BE2C (cell line): ENCODE measurements around the gene WWC2.

Source experiments
- DNase-seq: peaks from one replicate; pipeline ENCODE4 v3.0.0-alpha.2; 2020
- H3K27me3 ChIP-seq: fragments of 250-450 bp; sonication (Bioruptor Pico); 2 replicates; pipeline ENCODE4 v1.5.1; 2020; ENCODE audit warnings: mild to moderate bottlenecking
- H3K36me3 ChIP-seq: fragments of 250-450 bp; sonication (Bioruptor Pico); 2 replicates; pipeline ENCODE4 v1.5.1; 2020; ENCODE audit warnings: mild to moderate bottlenecking
- H3K4me1 ChIP-seq: fragments of 250-450 bp; sonication (Bioruptor Pico); 2 replicates; pipeline ENCODE4 v1.5.1; 2020
- H3K4me3 ChIP-seq: 2 replicates; pipeline ENCODE4 v1.5.1; 2011; ENCODE audit warnings: low read depth, low read length
- H3K9me3 ChIP-seq: fragments of 250-450 bp; sonication (Bioruptor Pico); 2 replicates; pipeline ENCODE4 v1.5.1; 2020
- TF ChIP-seq, protein P1 (sequence below): IDR thresholded peaks from 2 replicates; pipeline ENCODE4 v1.5.1; 2012; ENCODE audit warnings: mild to moderate bottlenecking, low read depth, low read length

WWC2 gene

DNA sequence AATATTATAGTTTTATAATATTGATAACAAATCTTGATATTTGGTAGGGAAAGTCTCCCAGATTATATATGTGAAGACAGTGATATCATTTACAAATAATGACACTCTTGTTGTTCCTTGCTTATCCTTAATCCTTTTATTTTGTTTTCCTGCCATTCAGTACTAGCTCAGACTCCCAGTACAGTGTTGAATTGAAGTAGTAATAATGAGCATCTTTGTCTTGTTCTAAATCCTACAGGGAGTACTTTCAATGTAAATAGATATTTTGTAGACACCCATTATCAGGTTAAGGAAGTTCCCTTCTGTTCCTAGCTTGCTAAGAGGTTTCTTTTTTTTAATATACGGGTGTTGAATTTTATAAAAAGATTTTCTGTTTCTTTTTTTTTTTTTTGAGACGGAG lies 33.0 kb downstream of the WWC2 start:
- Histone ChIP-seq H3K27me3 (no peaks in the 10 kb centered on the region), H3K4me1 (peaks cover 13% of the 10 kb centered on the region), H3K4me3 (no peak overlapping the region), H3K9me3 (no peaks in the 10 kb centered on the region), H3K36me3 (no peaks in the 10 kb centered on the region)
- DNase-seq, result no peak
- TF ChIP-seq, protein P1, sequence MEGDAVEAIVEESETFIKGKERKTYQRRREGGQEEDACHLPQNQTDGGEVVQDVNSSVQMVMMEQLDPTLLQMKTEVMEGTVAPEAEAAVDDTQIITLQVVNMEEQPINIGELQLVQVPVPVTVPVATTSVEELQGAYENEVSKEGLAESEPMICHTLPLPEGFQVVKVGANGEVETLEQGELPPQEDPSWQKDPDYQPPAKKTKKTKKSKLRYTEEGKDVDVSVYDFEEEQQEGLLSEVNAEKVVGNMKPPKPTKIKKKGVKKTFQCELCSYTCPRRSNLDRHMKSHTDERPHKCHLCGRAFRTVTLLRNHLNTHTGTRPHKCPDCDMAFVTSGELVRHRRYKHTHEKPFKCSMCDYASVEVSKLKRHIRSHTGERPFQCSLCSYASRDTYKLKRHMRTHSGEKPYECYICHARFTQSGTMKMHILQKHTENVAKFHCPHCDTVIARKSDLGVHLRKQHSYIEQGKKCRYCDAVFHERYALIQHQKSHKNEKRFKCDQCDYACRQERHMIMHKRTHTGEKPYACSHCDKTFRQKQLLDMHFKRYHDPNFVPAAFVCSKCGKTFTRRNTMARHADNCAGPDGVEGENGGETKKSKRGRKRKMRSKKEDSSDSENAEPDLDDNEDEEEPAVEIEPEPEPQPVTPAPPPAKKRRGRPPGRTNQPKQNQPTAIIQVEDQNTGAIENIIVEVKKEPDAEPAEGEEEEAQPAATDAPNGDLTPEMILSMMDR, result no peak

DNA sequence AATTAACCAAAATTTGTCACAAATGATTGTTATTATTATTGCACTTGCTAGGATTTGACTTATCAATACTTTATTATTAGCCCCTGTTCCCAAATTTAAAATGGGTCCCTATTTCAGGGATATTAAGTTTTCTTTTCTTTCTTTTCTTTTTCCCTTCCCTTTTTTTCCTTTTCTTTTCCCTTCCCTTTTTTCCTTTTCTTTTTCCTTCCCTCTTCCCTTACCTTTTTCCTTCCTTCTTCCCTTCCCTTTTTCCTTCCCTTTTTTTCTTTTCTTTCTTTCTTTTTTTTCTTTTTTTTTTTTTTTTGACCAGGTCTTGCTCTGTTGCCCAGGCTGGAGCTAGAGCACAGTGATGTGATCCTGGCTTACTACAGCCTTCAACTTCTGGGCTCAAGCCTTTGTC lies 33.8 kb downstream of the WWC2 start:
- TF ChIP-seq, protein P1, result no peak
- Histone ChIP-seq H3K36me3 (no peaks in the 10 kb centered on the region), H3K4me1 (peaks cover 13% of the 10 kb centered on the region), H3K4me3 (no peak overlapping the region), H3K27me3 (no peaks in the 10 kb centered on the region), H3K9me3 (no peaks in the 10 kb centered on the region)
- no peak for DNase-seq

DNA sequence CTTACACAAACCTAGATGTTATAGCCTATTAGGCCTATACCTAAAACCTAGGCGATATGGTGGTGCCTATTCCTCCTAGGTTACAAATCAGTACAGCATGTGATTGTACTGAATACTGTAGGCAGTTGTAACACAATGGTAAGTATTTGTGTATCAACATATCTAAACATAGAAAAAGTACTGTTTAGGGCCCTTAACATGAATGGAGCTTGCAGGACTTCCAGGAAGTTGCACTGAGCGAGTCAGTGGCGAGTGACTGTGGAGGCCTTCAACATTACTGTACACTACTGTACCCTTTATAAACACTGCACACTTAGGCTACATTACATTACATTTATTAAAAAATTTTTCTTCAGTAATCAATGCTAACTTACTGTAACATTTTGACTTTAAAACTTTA lies 37.8 kb downstream of the WWC2 start:
- TF ChIP-seq, protein P1, result no peak
- no peaks in the 10 kb centered on the region for H3K9me3 ChIP-seq
- H3K27me3 ChIP-seq, result no peaks in the 10 kb centered on the region
- peaks cover 26% of the 10 kb centered on the region for H3K4me1 ChIP-seq
- no peak overlapping the region for H3K4me3 ChIP-seq
- no peaks in the 10 kb centered on the region for H3K36me3 ChIP-seq
- DNase-seq, result no peak

DNA sequence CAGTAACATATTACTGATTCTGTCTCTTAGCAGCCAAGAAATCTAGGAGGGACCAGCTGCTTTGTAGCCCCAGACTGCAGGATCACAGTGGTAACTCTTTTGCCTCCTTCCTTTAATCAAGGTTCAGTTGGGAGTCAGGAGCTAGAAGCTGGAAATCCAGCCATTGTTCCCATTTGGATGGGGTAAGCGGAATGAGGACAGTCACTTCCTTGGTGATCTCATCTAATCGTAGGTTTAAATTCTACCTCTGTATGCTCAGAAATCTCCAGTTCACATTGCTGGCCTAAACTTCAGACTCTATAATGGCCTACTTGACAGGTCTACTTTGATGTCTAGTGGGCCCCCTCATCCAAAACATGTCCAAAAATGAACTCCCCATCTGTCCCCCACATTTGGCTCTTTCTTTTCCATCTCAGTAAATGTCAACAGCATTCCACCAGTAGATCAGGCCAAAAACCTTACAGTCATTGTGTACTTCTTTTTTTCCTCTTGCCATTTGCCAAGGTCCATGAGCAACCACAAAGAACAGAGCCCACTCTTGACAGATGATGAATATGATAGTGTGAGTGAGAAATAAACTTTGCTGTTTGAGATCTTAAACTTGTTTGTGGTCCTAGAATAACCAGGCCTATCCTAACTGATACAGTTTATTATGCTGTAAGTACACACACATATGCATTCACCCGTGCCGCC lies 40.1 kb downstream of the WWC2 start:
- H3K4me3 ChIP-seq, result no peak overlapping the region
- no peaks in the 10 kb centered on the region for H3K36me3 ChIP-seq
- TF ChIP-seq, protein P1, result no peak
- no peaks in the 10 kb centered on the region for H3K27me3 ChIP-seq
- peaks cover 37% of the 10 kb centered on the region for H3K4me1 ChIP-seq
- DNase-seq, result no peak
- no peaks in the 10 kb centered on the region for H3K9me3 ChIP-seq

DNA sequence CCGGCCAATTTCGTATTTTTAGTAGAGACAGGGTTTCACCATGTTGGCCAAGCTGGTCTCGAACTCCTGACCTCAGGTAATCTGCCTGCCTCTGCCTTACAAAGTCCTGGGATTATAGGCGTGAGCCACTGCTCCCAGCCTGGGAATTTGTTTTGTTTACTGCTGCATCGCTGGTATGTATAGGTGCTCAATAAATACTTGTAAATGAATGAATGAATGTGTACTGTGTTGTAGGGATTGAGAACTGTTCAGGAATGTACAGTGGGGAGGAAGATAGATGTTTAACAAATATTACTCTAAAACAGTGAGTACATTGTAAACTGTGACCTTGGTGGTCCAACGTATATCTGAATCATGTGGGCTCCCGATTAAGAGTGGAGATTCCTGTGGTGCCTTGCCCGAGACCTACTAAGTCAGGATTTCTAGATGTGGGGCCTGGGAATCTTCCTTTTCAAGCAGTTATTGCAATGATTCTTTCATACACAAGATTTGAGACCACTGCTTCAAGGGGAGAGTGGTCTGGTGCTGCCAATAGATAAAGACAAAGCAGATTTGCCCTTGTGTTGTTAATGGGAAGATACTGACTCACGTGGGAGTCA lies 41.0 kb downstream of the WWC2 start:
- Histone ChIP-seq H3K4me3 (no peak overlapping the region), H3K36me3 (no peaks in the 10 kb centered on the region), H3K27me3 (no peaks in the 10 kb centered on the region), H3K4me1 (peaks cover 43% of the 10 kb centered on the region), H3K9me3 (no peaks in the 10 kb centered on the region)
- TF ChIP-seq, protein P1, result no peak
- no peak for DNase-seq

DNA sequence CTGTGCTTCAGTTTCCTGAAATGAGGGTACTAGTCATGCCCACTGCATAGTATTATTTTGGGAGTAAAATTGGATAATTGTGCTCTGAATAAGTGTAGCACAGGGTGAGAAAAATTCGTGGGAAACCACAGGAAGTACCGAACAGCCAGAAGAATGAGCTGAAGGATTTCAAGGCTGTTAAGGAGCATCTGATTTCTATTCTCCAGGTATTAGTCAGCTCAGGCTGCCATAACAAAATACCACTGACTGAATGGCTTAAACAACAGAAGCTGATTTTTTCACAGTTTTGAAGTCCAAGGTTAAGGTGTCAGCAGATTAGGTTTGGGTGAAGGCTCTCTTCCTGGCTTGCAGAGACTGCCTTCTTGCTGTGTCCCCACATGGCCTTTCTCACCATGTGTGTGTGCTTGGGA lies 41.9 kb downstream of the WWC2 start:
- no peaks in the 10 kb centered on the region for H3K9me3 ChIP-seq
- no peak for DNase-seq
- TF ChIP-seq, protein P1, result no peak

More for the DNA sequence above, 41.9 kb downstream of the WWC2 start:
- no peak overlapping the region for H3K4me3 ChIP-seq
- H3K36me3 ChIP-seq, result no peaks in the 10 kb centered on the region
- peaks cover 51% of the 10 kb centered on the region for H3K4me1 ChIP-seq
- H3K27me3 ChIP-seq, result no peaks in the 10 kb centered on the region
